OCI-LY1 (cell line): ENCODE measurements around the gene SHCBP1.

ENCODE experiments used
- EZH2 ChIP-seq: fragments of 200-600 bp; sonication (generic), shearing (Covaris generic); IDR thresholded peaks from 2 replicates; pipeline ENCODE4 v1.8.0; 2017; ENCODE audit warnings: borderline replicate concordance, mixed run types, mild to moderate bottlenecking, antibody characterized with exemption, low read length, moderate library complexity, mixed read lengths
- TF ChIP-seq, protein P1 (sequence below): fragments of 200-600 bp; sonication (generic), shearing (Covaris generic); IDR thresholded peaks from 2 replicates; pipeline ENCODE4 v1.5.1; 2017; ENCODE audit warnings: mild to moderate bottlenecking, antibody characterized with exemption, low read length, moderate library complexity, mixed read lengths

DNA sequence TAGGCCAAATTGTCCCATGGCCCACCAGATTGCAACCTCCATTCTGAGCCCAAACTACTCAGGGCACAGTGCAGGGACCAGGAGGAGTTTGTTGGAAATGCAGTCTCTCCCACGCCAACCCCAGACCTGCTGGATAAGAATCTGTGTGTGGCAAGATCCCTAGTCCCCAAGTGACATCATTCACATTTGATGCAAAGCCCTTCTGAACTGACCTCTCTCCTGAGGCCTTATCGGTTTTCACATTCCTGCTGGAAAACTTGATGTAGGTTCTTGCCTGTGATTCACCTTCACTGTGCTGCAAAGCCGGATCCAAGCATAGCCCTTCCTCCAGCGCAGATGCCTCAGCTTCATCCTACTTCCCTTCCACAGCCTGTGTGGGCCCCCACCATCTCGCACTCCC, 6.6 kb upstream of the SHCBP1 start:
- TF ChIP-seq, protein P1, sequence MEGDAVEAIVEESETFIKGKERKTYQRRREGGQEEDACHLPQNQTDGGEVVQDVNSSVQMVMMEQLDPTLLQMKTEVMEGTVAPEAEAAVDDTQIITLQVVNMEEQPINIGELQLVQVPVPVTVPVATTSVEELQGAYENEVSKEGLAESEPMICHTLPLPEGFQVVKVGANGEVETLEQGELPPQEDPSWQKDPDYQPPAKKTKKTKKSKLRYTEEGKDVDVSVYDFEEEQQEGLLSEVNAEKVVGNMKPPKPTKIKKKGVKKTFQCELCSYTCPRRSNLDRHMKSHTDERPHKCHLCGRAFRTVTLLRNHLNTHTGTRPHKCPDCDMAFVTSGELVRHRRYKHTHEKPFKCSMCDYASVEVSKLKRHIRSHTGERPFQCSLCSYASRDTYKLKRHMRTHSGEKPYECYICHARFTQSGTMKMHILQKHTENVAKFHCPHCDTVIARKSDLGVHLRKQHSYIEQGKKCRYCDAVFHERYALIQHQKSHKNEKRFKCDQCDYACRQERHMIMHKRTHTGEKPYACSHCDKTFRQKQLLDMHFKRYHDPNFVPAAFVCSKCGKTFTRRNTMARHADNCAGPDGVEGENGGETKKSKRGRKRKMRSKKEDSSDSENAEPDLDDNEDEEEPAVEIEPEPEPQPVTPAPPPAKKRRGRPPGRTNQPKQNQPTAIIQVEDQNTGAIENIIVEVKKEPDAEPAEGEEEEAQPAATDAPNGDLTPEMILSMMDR: no peak
- TF ChIP-seq EZH2: no peak
